Adrenal gland (tissue), 5 donors: Measurements from ENCODE around the gene GRID2IP.

Source experiments
- CTCF ChIP-seq, 6 experiments: fragments of 450-650 bp in 4 of 6; fragments of 200-600 bp in 2 of 6; sonication (generic) in 1 of 6; IDR thresholded peaks; 1 replicate in 5 of 6; 2 replicates in 1 of 6; pipeline versions ENCODE4 v1.5.1 to v1.8.0; 2016 to 2021; ENCODE audit warnings: antibody characterized with exemption in 6 of 6, mild to moderate bottlenecking in 2 of 6, moderate library complexity in 1 of 6
- POLR2A ChIP-seq, 2 donors: fragments of 450-650 bp; IDR thresholded peaks; one replicate each; pipeline ENCODE4 v1.6.1; 2017; ENCODE audit warnings: antibody characterized with exemption in 2 of 2, mild to moderate bottlenecking in 2 of 2, moderate library complexity in 1 of 2
- donor health status: DM: no; HTN: no; CAD: no.

- TF ChIP-seq CTCF (IDR thresholded peaks at IDR 0.05) = no peak
- TF ChIP-seq POLR2A (IDR thresholded peaks at IDR 0.05) = no peak
Observed at GRCh38 chr7:6512892-6513291, 38.4 kb downstream of the GRID2IP start.
